HG02623 (cell line): ENCODE results near the gene SPI1.
"Not testable (repeated sequence)": the region's sequence is repeated elsewhere in the genome, so short reads cannot be mapped to it uniquely, and the experiment has no call there.

Experiments
- ATAC-seq: cut with Tn5 transposase; IDR thresholded peaks from one replicate; pipeline ENCODE4 v1.9.1; 2021; ENCODE audit warnings: moderate library complexity; ENCODE audit not compliant: unreplicated experiment

The SPI1 gene

GRCh38 chr11:47342036-47342803, 36.1 kb downstream of the SPI1 start:
- ATAC-seq = no peak

GRCh38 chr11:47340980-47341775, 37.2 kb downstream of the SPI1 start:
- no peak for ATAC-seq

GRCh38 chr11:47340010-47340409, 38.3 kb downstream of the SPI1 start:
- no peak for ATAC-seq

GRCh38 chr11:47338396-47339241, 39.7 kb downstream of the SPI1 start:
- ATAC-seq = no peak

GRCh38 chr11:47337229-47337924, 41.0 kb downstream of the SPI1 start:
- no peak for ATAC-seq

GRCh38 chr11:47336595-47336994, 41.8 kb downstream of the SPI1 start:
- no peak for ATAC-seq

- no peak for ATAC-seq
These were observed 42.6 kb downstream of the SPI1 start for GRCh38 chr11:47335733-47336132.

GRCh38 chr11:47334699-47335411, 43.5 kb downstream of the SPI1 start:
- ATAC-seq = not testable (repeated sequence)

GRCh38 chr11:47333886-47334443, 44.4 kb downstream of the SPI1 start:
- ATAC-seq = no peak

GRCh38 chr11:47333526-47333845, 44.9 kb downstream of the SPI1 start:
- no peak for ATAC-seq

- no peak for ATAC-seq
These were observed 45.4 kb downstream of the SPI1 start for GRCh38 chr11:47332791-47333525.

- ATAC-seq = no peak
These were observed 46.0 kb downstream of the SPI1 start for GRCh38 chr11:47332303-47332711.

GRCh38 chr11:47331454-47332302, 46.7 kb downstream of the SPI1 start:
- ATAC-seq = no peak

- no peak for ATAC-seq
These were observed 48.1 kb downstream of the SPI1 start for GRCh38 chr11:47329987-47330931.

GRCh38 chr11:47329431-47329986, 48.8 kb downstream of the SPI1 start:
- ATAC-seq = no peak

GRCh38 chr11:47328449-47329390, 49.6 kb downstream of the SPI1 start:
- ATAC-seq = no peak
